GM18951 (cell line): ENCODE measurements around the gene RASA3.

ENCODE experiments used
- POLR2A ChIP-seq: IDR thresholded peaks from 4 replicates; pipeline ENCODE4 v1.6.1; 2011; ENCODE audit warnings: mild to moderate bottlenecking; ENCODE audit not compliant: insufficient read length, insufficient read depth; ENCODE audit errors: extremely low read depth
- in situ Hi-C: fragments of 300-500 bp; cut with MboI; formaldehyde crosslinking; loops from one replicate; pipeline ENCODE4 v1.12.0; 2022; ENCODE audit warnings: low sequenced_read_pairs, mixed read lengths, inconsistent platforms; ENCODE audit not compliant: unreplicated experiment

The RASA3 gene

DNA sequence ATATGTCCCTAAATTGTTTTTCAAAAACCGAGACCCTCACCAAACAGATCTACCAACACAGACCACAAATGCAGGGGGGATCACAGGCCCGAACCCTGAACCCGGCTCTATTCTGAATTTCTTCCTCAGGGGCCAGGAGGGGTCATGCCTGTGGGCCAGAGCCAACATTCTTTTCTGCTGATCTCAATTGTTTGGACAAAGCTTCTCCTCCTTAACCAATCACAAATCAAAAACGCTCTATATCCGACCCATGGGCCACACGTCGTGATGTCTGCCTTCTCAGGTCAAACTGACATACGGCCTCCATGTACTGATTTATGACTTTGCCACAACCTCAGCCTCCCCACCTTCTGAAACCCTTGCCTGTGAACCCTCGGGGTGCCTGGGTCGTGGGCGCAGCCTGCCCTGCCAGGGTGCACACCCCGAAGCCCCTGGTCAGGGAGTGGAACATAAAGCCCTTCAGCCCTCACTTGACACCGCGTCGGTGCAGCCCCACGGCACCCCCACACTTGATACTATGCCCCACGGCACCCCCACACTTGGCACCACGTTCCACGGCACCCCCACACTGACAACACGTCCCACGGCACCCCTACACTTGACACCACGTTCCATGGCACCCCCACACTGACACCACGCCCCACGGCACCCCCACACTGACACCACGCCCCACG is 100.2 kb downstream of the RASA3 start:
- in situ Hi-C loops, result no loop called here
- TF ChIP-seq POLR2A, result no peak

DNA sequence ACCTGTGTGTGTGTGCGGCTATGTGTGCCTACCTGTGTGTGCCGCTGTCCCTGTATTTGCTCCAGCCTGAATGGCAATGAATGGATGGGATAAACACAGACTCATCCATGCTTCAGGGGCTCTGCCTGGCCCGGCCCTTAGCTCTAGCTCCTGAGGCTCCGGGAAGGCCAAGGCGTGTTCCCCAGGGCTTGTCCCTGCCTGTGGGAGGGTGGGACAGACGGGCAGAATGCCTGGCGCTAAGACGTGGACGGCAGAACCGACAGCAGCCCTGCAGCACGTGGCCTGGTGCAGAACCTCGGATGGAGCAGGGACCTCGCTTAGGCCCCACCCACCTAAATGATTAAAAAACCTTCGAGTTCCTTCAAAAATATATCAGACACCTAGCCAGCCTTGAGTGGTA is 100.8 kb downstream of the RASA3 start:
- no peak for TF ChIP-seq POLR2A
- in situ Hi-C loops, result no loop called here

DNA sequence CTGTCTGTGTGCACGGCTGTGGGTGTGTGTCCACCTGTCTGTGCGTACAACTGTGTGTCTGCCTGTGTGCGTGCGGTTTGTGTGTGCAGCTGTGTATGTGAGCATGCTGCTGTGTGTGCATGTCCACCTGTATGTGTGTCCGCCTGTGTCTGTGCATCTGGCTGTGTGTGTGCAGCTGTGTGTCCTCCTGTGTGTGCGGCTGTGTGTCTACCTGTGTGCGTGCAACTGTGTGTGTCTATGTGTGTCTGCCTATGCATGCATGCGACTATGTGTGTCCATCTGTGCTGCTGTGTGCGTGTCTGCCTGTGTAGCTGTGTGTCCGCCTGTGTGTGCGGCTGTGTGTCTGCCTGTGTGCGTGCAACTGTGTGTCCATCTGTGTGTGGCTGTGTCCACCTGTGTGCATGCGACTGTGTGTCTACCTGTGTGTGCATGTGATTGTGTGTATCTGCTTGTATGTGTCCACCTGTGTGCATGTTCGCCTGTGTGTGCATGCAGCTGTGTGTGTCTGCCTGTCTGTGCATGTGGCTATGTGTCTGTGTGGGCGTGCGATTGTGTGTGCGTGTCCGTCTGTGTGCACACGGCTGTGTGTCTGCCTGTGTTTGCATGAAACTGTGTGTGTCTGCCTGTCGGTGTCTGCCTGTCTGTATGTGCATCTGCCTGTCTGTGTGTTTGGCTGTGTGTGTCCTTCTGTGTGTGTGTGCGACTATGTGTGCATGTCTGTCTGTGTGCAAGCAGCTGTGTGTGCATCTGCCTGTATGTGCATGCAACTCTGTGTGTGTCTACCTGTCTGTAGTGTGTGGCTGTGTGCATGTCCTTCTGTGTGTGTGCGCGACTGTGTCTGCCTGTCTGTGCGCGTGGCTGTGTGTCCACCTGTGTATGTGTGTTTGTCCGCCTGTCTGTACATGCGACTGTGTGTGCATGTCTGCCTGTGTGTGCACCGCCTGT is 101.5 kb downstream of the RASA3 start:
- TF ChIP-seq POLR2A, result no peak
- in situ Hi-C loops, result no loop called here

DNA sequence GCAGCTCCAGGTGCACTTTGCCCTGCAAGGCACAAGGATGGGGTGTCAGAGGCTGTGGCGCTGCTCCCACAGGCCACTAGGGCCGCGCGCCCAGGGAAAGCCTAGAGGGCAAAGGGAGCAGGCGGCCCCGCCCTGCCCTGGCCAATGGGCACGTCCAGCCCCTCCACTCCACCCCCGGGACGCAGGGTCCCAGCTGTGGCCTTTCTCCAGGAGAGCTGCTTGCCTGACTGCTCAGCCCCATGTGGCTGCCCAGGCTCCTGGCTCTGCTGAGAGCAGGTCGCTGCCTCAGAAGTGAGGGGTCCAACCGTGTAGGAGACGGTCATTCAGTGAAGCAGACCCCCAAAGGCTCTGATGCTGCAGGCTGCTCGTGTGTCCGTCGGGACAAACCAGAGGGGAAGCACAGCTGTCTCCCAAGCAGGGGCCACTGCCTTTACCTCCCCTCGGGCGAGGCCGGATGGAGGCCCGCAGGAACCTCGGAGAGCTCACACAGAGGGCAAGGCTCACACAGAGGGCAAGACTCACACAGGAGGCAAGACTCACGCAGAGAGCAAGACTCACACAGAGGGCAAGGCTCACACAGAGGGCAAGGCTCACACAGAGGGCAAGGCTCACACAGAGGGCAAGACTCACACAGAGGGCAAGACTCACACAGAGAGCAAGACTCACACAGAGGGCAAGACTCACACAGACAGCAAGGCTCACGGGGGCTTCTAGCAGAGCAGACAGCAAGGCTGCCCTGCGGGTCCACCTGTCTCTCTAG is 102.4 kb downstream of the RASA3 start:
- in situ Hi-C loops, result no loop called here
- TF ChIP-seq POLR2A, result no peak

DNA sequence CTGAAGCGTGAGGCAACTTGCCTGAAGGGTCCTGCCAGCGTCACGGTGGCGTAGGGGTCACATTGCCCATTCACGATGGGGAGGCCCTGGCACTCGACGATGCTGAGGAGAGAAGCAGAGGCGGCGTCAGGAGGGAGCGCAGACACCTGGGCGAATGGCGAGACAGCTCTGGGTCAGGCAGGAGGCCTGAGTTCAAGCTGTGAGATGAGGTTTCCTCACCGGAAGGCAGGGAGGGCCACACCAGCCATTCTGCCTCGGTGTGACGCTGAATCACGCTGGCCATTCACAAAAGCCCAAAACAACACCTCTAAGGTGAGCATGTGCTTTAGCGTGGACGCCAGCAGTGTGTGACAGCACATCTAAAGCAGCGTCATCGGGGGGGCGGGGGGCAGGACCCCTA is 104.6 kb downstream of the RASA3 start:
- in situ Hi-C loops, result no loop called here
- TF ChIP-seq POLR2A, result no peak

DNA sequence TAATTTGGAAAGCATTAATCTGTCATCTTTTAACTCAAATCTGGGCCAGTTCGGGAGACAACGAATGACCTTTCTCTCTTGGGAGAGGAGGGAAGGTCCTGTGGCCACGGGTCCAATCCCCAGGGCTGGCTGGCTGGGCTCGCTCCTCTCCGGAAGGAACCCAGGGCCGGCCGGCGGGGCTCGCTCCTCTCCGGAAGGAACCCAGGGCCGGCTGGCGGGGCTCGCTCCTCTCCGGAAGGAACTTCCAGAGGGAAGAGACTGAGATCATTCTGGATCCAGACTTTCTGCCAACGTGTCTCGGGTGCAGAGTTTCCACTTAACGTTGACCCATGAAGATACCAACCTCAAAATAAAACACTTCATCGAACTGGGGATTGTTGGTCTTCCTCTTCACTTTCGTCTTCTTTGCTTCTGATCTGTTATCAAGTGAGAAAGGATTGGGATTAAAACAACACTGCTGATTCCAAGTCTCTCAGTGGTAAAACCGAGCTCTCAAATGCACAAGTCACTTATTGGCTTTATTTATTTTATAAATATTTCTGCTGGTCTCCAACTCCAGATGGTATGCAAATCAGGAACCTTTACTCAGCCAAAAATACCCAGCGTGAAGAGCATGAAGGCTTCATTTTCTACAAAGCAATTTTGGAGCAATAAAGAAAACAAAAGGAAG is 105.2 kb downstream of the RASA3 start:
- no peak for TF ChIP-seq POLR2A
- in situ Hi-C loops, result no loop called here

DNA sequence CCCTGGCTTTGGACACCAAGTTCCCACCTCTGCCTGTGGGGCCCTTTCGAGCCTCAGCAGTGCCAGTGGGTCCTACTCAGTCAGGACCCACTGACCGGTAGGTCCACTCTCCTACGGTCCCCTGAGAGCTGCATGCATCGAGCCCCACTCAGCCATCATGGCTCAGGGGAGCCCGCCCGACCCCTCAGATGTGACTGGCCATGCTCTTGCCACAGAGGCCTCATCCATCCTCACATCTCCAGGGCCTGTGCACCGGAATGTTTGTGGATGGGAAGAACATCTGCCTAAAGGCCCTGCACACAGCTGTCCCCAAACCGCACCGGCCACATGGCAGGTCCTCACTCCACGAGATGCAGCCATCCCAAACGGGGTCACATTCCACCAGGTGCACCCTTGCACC is 105.9 kb downstream of the RASA3 start:
- in situ Hi-C loops, result no loop called here
- TF ChIP-seq POLR2A, result no peak

DNA sequence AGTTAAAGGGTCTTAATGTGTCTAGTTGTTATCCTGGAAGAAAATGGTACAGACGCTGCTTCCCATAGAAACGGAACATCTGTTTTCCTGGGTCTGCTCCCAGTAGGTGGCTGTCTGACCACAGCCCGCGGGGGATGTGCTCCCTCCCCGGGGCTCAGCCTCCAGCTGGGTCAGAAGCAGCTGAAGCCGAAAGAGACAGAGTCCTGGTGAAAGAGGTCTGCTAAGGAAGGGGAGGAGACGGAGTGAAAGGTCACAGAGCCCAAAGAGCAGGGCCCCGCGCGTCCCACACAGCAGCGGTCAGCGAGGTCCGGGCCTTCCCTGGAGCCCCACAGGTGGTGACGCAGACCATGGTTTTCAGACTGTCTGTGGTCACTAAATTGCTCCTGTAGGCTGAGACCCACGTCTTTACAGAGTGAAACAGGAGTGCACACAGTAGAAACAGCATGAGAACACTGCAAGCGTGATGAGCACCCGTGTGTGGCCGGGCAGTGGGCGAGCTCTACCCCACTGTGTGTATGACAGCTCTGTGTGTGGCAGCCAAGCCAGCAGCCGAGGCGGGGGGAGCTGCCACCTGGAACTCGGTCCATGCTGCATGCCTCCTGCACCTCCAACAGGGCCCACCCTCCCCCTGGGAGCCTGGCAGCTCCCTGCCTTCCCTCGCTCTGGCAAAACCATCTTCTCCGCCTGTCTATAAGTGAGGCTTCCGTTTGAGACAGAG is 106.5 kb downstream of the RASA3 start:
- no peak for TF ChIP-seq POLR2A
- in situ Hi-C loops, result no loop called here

DNA sequence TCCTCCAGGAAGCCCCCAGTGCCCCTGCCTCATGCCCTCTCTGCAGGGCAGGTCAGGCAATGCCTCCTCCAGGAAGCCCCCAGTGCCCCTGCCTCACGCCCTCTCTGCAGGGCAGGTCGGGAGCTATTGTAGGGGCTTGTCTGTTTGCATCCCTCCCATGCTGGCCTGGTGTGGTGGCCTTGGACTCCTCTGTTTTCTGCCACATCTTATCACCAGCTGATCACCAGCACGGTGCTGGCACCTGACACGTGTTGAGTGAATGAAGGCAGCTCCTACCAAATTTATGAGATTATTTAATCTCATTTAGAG is 107.1 kb downstream of the RASA3 start:
- in situ Hi-C loops, result no loop called here
- no peak for TF ChIP-seq POLR2A

DNA sequence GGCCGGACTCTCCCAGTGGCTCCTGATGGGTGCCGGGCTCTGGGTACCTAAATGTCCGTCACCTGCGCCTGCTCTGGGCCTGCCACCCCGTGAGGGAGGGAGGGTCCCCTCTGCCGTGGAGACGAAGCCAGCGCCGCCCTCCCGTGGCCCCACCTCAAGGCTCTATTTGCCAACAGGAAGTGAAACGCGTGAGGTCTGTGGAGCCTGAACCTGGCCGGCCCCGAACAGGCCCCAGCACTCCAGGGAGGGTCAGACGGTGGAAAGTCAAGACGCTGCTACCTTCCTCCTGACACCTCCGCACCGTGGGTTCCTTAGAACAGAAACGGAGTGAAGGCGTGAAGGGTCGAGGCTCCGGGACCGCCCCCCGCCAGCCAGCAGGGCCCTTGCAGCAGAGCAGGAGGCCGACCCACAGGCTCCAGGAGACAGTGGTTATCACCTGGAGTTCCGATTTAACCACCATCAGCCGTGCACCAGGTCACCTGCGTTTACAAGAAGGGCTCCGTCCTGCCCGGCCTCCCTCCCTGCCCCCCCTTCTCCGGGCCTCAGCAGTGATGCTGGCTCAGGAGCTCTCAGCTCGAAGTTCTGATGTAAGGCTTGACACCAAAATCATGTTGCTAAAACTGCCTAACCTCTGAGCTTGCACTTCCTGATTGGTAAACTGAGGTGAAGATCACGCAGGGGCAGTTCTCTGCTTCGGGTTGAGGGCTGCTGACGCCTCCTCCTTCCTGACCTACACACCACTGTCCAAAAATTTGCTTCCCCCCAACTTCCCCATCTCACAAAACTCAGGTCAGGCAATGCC is 107.6 kb downstream of the RASA3 start:
- TF ChIP-seq POLR2A, result no peak
- in situ Hi-C loops, result no loop called here

DNA sequence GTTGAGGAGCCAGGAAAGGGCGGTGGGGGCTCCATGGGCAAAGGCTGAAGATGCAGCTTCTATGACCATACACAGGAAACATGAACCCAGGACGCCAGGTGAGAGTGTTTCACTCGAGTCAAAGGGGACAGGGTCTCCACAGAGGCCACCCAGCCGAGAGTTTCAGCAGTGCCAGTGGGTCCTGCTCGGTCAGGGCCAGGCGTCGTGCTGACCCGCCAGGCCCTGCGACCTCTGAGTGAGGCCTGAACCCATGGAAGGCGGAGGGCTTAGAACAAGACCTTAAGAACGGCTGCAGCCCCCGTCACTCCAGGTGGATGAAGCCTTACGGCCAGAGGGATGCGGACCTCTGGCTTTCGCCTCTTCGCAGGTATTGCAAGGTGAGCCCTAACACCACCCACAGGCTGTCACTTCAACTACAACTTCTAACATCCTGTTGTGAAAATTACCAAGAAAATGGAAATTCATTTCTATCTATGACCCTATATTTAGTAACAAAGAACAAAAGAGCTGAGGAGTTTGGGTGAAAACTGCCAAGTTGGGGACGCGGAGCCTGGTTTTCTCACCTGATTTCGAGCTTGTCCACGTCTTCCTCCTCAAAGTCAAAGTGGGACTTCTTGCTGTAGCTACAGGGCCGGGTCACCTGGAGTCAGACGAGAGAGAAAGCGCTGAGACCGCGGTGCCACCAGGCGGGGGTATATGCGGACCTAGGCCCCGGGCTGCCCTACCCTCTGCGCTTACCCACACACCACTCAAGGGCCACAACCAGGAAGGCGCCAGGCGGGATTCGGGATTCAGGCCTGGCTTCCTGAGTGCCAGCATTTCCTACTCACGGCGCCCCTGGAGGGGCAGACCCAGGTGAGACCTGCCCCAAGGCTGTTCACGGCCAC is 108.5 kb downstream of the RASA3 start:
- no peak for TF ChIP-seq POLR2A
- in situ Hi-C loops, result no loop called here
